ENCODE measurements around the gene MED13L. TPM values are rescaled to one million over a fixed set of nuclear protein-coding genes. Genes with fewer than 3 reads are reported as not detected.

Gene MED13L
- total RNA-seq, 1 experiment from 2014 or later: 80.5 TPM

DNA sequence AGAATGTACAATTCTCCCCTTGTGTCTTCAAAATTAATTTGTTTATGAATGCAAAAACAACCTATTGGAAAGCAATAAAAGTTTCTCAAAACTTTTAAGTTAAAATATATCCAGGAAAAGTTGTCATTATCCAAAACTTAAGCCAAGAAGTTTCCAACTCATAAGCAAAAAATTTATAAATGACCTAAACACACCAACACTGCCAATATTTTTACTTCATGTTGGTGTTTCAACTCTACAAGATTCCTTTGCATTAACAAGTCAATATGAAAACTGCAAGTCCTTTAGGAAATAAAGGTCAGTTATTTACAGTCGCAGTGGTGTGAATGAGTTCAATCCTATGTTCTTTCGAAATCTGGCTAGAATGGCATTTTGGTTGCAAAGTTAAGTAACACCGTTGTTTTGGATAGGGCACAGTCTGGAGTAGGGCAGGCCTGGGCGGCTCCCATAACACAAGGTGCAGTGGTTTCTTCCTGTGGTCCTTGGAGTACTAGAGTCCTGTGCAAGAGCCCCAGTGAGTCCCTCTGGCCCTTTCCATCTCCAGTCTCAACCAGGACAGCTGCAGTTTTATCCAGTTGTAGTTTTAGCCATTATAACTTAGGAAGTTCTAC lies 151.4 kb downstream of the MED13L start:
- peaks cover 71% of the 10 kb centered on the region for H3K4me1 Mint-ChIP-seq
- no peak overlapping the region for H3K4me3 Mint-ChIP-seq
- POLR2A ChIA-PET: no interaction called here

DNA sequence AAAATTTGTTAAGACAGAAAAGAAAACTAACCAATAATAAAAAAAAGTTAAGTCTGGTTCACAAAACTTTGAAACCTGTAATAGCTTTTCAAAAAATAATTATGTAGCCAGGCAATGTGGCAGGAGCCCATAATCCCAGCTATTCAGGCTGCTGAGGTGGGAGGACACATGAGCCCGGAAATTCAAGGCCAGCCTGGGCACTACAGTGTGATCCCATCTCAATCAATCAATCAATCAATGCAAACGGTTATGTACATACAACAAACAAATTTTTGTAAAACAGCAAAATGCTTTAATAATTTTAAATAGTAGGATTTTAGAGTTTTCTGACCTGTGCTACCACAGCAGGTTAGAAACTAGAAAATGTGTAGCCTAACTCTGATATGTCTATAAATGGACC lies 152.4 kb downstream of the MED13L start:
- Mint-ChIP-seq H3K4me3 (no peak overlapping the region), H3K27ac (no peak overlapping the region), H3K4me1 (peaks cover 71% of the 10 kb centered on the region), H3K36me3 (no peaks in the 10 kb centered on the region), H3K27me3 (ENCODE audit: low read depth) (no peaks in the 10 kb centered on the region), H3K9me3 (no peaks in the 10 kb centered on the region)
- DNase-seq (ENCODE audit: low spot score) (no peak), ATAC-seq (no peak)
- POLR2A ChIA-PET: no interaction called here
- CTCF ChIA-PET: no interaction called here
- TF ChIP-seq ZNF121 (CRISPR knock-in tag; IDR thresholded peaks at IDR 0.05) (peak; percentile 87), ZNF281 (CRISPR knock-in tag; IDR thresholded peaks at IDR 0.05) (no peak)

More for the DNA sequence above, 151.4 kb downstream of the MED13L start:
- Mint-ChIP-seq H3K36me3 (no peaks in the 10 kb centered on the region), H3K27ac (peak overlapping the region; percentile 81), H3K27me3 (ENCODE audit: low read depth) (no peaks in the 10 kb centered on the region), H3K9me3 (no peaks in the 10 kb centered on the region)
- ATAC-seq (peak; percentile 84), DNase-seq (ENCODE audit: low spot score) (no peak)
- CTCF ChIA-PET: interaction anchor here (0.5 kb wide), 1 partner anchor 50 kb away, joined by 3 read pairs; no protein-coding TSS in a partner anchor
- TF ChIP-seq, protein P1, sequence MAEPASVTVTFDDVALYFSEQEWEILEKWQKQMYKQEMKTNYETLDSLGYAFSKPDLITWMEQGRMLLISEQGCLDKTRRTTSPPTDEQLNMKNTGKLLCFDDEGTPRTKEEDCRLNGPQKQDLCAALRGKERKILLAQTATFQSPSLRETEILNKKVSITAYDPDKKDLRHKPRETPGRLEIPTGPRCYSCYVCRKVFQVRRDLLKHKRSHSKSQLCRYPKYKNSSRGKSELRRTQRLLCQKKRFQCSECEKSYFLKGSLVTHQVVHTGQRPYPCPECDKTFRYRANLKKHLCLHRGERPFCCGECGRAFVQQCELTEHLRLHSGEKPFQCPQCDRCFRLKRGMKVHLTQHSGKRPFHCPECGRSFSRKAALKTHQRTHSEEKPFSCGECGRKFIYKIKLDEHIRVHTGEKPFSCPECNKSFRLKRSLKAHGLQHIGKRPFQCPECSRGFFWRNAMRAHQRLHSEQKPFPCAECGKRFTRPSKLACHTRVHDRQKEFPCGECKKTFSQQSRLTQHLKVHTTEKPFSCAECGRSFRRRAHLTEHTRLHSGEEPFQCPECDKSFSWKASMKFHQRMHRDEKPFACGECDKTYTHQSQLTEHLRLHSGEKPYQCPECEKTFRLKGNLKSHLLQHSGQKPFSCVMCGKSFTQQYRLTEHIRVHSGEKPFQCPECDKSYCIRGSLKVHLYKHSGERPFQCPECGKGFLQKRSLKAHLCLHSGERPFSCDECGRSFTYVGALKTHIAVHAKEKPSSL (CRISPR knock-in tag; conservative IDR thresholded peaks at IDR 0.05): no peak
- TF ChIP-seq NFE2L1 (CRISPR knock-in tag; IDR thresholded peaks at IDR 0.05) (no peak), MAX (CRISPR knock-in tag; IDR thresholded peaks at IDR 0.05) (no peak), NFYB (CRISPR knock-in tag; conservative IDR thresholded peaks at IDR 0.05; ENCODE audit: low read depth) (no peak), CBFB (CRISPR knock-in tag; IDR thresholded peaks at IDR 0.05; ENCODE audit: low read depth) (no peak), FOXP1 (CRISPR knock-in tag; IDR thresholded peaks at IDR 0.05; ENCODE audit: borderline replicate concordance) (no peak), ZNF396 (CRISPR knock-in tag; IDR thresholded peaks at IDR 0.05; ENCODE audit: borderline replicate concordance) (no peak), IRF2 (CRISPR knock-in tag; IDR thresholded peaks at IDR 0.05; ENCODE audit: borderline replicate concordance, low read depth) (no peak)

DNA sequence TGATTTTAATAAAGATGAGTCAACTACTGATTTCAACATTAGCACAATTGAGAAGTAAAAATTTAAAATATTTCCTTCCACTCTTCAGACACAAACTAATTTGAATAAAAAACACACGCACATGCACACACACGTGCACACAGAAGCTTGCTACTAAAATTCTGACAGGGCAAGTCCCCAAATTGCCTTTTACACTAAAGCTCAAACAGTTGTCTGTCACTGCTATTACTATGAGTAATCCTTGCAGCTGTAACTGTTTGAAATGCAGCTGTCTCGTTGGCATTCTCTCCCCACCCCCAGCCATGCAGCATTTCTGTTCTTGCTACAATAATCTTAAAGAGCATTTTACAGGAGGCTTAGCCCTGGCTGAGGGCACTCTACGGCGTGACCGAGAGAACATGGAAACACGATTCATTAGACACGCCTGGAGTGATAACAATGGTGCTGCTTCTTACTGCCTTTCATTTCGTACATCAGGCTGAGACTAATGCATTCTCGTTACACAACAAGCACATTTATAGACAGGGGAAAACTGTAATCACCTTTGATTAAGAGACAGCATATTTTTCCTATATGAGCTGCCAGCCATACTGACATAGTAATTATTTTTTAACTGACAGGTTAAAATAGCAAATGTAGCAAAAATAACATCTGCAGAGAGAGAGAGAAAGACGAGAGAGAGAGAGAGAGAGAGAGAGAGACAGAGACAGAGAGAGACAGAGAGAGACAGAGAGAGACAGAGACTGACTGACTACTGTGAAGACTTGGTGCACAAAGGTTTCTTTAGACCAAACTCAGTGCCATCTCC lies 153.8 kb downstream of the MED13L start:
- no peaks in the 10 kb centered on the region for H3K36me3 Mint-ChIP-seq
- H3K9me3 Mint-ChIP-seq: no peaks in the 10 kb centered on the region
- DNase-seq (ENCODE audit: low spot score) (no peak), ATAC-seq (peak; percentile 24)
- peak overlapping the region; percentile 28 for H3K4me3 Mint-ChIP-seq
- H3K27me3 Mint-ChIP-seq (ENCODE audit: low read depth): no peaks in the 10 kb centered on the region
- H3K4me1 Mint-ChIP-seq: peaks cover 74% of the 10 kb centered on the region
- H3K27ac Mint-ChIP-seq: 0 out of 2 replicates have a peak overlapping the region, but pooled peaks have one; percentile 37
- POLR2A ChIA-PET: no interaction called here
- CTCF ChIA-PET: interaction anchor here (1.1 kb wide), 1 partner anchor 113 kb away, joined by 3 read pairs; no protein-coding TSS in a partner anchor
- no peak for TF ChIP-seq JUN (CRISPR knock-in tag; IDR thresholded peaks at IDR 0.05)
- no peak for TF ChIP-seq ATF2 (CRISPR knock-in tag; IDR thresholded peaks at IDR 0.05; ENCODE audit: borderline replicate concordance, low read depth)
- TF ChIP-seq NR2C2 (CRISPR knock-in tag; IDR thresholded peaks at IDR 0.05): no peak
- TF ChIP-seq, protein P2, sequence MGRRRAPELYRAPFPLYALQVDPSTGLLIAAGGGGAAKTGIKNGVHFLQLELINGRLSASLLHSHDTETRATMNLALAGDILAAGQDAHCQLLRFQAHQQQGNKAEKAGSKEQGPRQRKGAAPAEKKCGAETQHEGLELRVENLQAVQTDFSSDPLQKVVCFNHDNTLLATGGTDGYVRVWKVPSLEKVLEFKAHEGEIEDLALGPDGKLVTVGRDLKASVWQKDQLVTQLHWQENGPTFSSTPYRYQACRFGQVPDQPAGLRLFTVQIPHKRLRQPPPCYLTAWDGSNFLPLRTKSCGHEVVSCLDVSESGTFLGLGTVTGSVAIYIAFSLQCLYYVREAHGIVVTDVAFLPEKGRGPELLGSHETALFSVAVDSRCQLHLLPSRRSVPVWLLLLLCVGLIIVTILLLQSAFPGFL (CRISPR knock-in tag; IDR thresholded peaks at IDR 0.05; ENCODE audit: borderline replicate concordance): no peak
- TF ChIP-seq ZNF396 (CRISPR knock-in tag; IDR thresholded peaks at IDR 0.05; ENCODE audit: borderline replicate concordance): no peak
- no peak for TF ChIP-seq PRRX2 (CRISPR knock-in tag; IDR thresholded peaks at IDR 0.05)
- TF ChIP-seq STAT6 (CRISPR knock-in tag; conservative IDR thresholded peaks at IDR 0.05; ENCODE audit: low read depth): no peak
- no peak for TF ChIP-seq IRF1 (CRISPR knock-in tag; IDR thresholded peaks at IDR 0.05)

Data from WTC11 (cell line).